LHCN-M2 (cell line): ENCODE results near the gene ARID1B. TPM values are rescaled to one million over a fixed set of nuclear protein-coding genes. Genes with fewer than 3 reads are reported as not detected.

Source experiments
- DNase-seq: peaks from one replicate; pipeline ENCODE4 v3.0.0-alpha.2; 2012; ENCODE audit warnings: low read depth
- total RNA-seq: library from RNA; depleted of rRNA; stranded (reverse); fragments of >200 nt; gene quantifications from 2 replicates; pipeline ENCODE4 v1.2.3, GENCODE V29; 2014

Gene ARID1B
- total RNA-seq, 1 experiment from 2014 or later, result 19.0 TPM

- DNase-seq, result no peak
Observed at GRCh38 chr6:157205473-157206358, 428.5 kb downstream of the ARID1B start.

GRCh38 chr6:157206359-157206815, 429.2 kb downstream of the ARID1B start:
- no peak for DNase-seq

GRCh38 chr6:157207521-157208076, 430.4 kb downstream of the ARID1B start:
- DNase-seq, result no peak

- no peak for DNase-seq
Observed at GRCh38 chr6:157209865-157210530, 432.8 kb downstream of the ARID1B start.

GRCh38 chr6:157210954-157211353, 433.8 kb downstream of the ARID1B start:
- DNase-seq, result no peak

- no peak for DNase-seq
Observed at GRCh38 chr6:157211603-157212455, 434.7 kb downstream of the ARID1B start.

DNA sequence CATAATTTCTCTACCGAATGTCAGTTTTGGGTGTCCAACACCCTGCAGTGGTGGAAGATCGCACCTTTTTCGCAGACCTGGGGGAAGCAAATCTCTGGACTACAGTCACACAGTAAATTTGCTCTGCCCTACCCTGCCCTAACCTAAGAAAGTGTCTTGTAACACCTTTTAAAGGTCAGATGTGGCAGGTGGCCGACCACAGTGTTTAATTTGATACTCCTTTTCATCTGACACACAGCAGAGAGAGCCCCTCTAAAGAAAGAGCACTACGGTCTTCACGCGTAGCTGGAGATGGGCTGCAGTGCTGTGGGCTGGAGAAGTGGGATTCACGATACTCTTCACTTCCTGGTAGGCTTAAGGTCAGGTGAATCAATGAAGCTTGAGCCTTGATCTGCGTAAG, 436.2 kb downstream of the ARID1B start:
- no peak for DNase-seq

- DNase-seq, result no peak
Observed at GRCh38 chr6:157213907-157214565, 436.9 kb downstream of the ARID1B start.

DNA sequence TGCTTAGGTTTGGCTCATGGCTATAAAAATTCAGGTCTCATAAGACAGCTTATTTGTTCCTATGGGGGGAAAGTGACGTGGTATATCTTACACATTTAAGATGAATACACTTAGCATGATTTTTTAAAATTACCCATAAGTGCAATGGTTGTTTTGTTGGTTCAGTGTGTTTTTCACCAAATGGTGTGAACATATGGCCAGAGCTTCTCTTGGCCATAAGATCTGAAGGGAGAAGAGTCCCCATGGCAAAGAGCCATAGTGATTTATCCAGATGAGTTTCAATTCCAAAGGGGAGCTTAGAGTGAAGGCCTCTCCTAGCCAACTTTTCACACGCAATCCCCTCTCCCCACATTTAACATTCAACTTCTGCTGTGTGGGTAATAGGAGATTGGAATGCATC, 438.5 kb downstream of the ARID1B start:
- DNase-seq, result no peak

GRCh38 chr6:157216570-157216969, 439.4 kb downstream of the ARID1B start:
- no peak for DNase-seq

DNA sequence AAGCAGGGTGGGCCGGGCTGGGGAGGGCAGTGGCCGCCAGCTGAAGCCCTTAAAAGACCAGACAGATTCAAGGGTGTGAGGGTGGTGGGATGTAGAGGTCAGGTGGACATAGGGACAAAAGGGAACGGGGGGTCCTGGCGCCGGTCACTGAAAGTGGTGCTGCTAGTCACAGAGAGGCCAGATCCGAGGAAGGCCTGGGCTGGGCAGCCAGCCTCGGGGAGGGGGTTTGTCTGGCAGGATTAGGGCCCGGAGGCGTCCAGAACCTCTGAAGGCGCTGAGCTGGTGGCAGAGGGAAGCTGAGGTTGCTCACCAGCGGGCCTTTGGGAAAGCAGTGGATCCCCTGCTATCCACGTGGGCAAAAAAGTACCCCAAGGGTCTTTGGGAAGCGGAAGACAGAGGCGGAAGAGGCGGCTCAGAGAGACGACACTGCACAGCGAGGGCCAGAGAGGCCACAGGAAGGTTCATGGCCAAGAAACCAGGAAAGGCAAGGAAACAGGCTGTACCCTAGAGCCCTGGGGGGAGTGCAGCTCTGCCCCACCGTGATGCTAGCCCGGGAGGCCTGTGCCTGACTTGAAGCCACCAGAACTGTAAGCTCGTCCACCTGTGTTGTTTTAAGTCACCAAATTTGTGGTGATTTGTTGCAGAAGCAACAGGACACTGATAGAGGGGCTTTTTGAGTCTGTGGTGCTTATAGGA, 440.2 kb downstream of the ARID1B start:
- DNase-seq, result no peak

DNA sequence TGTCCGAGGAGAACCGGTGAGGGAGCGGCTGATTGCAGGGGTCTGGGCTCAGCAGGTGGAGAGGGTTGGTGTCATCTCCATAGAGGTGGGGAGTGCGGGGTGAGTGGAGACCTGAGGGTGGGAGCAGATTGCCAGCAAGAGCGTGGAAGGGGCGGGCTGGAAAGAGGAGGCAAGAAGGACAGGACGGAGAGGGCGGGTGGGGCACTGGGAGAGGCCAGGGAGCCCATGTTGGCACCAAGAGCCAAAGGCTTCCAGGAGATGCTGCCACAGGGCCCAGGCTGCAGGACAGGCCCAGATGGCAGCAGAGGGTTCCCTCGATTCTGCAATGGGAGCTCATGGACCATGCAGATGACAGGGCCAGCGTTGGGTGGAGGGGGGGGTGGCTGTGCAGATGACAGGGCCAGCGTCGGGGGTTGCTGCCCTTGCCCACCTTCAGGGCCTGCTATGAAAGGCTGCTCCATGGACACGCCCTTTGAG, 440.8 kb downstream of the ARID1B start:
- no peak for DNase-seq

GRCh38 chr6:157218371-157219198, 441.4 kb downstream of the ARID1B start:
- DNase-seq, result no peak

DNA sequence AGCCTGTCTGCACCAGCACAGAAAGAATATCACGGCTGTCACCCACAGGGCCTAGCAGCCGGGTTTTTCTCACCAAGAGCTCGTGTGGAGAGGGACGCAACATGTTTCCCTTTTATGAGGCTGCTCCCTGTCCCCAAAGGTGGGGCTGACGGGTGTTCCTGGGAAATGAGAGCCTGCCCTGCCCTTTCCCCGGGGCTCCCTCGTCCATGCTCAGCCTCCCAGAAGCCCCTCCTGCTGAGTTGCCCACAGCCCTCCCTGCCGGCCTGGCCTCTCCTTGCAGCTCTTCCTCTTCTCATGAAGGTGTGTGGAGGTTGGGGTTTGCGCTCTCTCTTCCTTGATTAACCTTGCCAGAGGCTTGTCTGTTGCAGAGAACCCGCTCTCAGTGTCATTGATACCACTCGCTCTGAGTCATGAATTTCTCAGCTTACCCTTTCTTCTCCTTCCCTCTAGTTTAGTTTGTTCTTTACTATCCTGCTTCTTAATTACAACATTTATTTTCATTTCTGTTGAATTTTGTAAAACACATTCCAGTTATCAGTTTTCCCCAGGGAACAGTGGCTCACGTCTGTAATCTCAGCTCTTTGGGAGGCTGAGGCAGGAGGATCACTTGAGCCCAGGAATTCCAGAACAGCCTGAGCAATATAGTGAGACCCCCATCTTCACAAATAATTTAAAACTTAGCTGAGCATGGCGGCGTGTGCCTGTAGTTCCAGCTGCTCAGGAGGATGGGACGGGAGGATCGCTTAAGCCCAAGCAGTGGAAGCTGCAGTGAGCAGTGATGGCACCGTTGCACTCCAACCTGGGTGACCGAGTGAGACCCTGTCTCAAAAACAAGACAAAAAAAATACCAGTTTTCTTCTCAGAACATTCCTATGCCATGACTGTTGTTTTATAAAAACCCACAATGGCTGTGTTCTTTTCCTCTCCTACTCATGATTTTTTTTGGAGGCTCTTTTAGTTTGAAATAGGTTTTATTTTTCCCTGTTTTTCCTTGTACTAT, 442.3 kb downstream of the ARID1B start:
- peak; percentile 57 for DNase-seq

GRCh38 chr6:157220485-157220884, 443.3 kb downstream of the ARID1B start:
- DNase-seq, result no peak

DNA sequence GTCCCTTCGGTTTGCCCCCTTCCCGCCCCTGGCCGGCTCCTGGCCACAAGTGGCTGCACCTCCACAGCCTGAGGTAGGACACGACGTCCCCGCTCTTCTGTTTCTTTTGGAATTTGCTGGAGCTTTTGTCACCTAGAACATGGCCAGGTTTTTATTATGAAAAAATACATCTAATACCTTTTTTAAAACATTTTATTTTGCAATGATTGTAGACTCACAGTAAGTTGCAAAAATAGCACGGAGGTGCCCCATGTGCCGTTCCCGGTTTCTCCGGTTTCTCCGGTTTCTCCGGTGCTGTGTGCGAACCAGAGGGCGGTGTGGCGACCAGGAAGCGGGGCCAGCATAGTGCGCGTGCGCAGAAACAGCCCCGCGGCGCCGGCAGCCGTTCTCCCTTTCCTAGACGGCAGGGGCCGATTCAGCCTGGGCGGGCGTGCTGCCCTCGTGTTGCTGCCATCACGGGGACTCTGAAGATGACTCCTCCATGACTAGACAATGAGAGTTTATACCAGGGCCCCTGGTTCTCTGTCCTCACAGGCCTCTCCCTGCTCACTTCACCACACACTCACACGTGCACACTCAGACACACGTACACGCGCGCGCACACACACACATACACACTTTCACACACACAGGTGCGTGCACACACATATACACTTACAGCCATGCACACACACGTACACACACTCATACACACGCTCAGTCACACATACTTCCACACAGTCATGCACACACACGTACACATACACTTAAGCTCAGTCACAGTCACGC, 444.1 kb downstream of the ARID1B start:
- peak; percentile 71 for DNase-seq

GRCh38 chr6:157221817-157222175, 444.6 kb downstream of the ARID1B start:
- no peak for DNase-seq
